Suppressor macrophage (primary cell): ENCODE data around the gene GRHL3.
"Not testable (repeated sequence)": the region's sequence is repeated elsewhere in the genome, so short reads cannot be mapped to it uniquely, and the experiment has no call there.

Experiments
- DNase-seq, 4 experiments: peaks; one replicate each; pipeline ENCODE4 v3.0.0-alpha.2; 2020 to 2022
- total RNA-seq, 17 experiments: gene quantifications; one replicate each; lab custom pipeline; 2026; ENCODE audit warnings: mixed read lengths in 6 of 17, inconsistent platforms in 3 of 17; lab: John Stamatoyannopoulos, UW

The GRHL3 gene
- 0 to 1.3 (median 0.03) reads per million in 17 experiments for total RNA-seq

GRCh38 chr1:24319312-24319863 lies at the start of gene GRHL3:
Gene GRHL3 (plus strand): TSS chr1:24319357. CDS start chr1:24319552, 195 bp downstream.
- peak in 1 of 4 experiments; percentile 7 for DNase-seq

GRCh38 chr1:24274203-24275103 lies 44.7 kb upstream of the GRHL3 start:
- not testable (repeated sequence) for DNase-seq

- no peak for DNase-seq
These were observed 44.1 kb upstream of the GRHL3 start for GRCh38 chr1:24275104-24275410.

- no peak for DNase-seq
These were observed 43.6 kb upstream of the GRHL3 start for GRCh38 chr1:24275510-24275909.

- peak in 1 of 4 experiments; percentile 6 for DNase-seq
These were observed 42.4 kb upstream of the GRHL3 start for GRCh38 chr1:24276791-24277190.

- no peak for DNase-seq
These were observed 41.6 kb upstream of the GRHL3 start for GRCh38 chr1:24277420-24278169.

- no peak for DNase-seq
These were observed 40.4 kb upstream of the GRHL3 start for GRCh38 chr1:24278726-24279125.

GRCh38 chr1:24279590-24280232 lies 39.4 kb upstream of the GRHL3 start:
- no peak for DNase-seq

GRCh38 chr1:24281591-24281990 lies 37.6 kb upstream of the GRHL3 start:
- DNase-seq, result no peak

- no peak for DNase-seq
These were observed 36.7 kb upstream of the GRHL3 start for GRCh38 chr1:24282491-24282890.

- DNase-seq, result no peak
These were observed 35.6 kb upstream of the GRHL3 start for GRCh38 chr1:24283326-24284155.

GRCh38 chr1:24284156-24284471 lies 35.0 kb upstream of the GRHL3 start:
- no peak for DNase-seq

- no peak for DNase-seq
These were observed 33.9 kb upstream of the GRHL3 start for GRCh38 chr1:24285231-24285630.

GRCh38 chr1:24286246-24287010 lies 32.7 kb upstream of the GRHL3 start:
- DNase-seq, result no peak

- not testable (repeated sequence) for DNase-seq
These were observed 31.4 kb upstream of the GRHL3 start for GRCh38 chr1:24287779-24288178.

- DNase-seq, result no peak
These were observed 30.7 kb upstream of the GRHL3 start for GRCh38 chr1:24288479-24288878.

- no peak for DNase-seq
These were observed 29.1 kb upstream of the GRHL3 start for GRCh38 chr1:24289937-24290595.

GRCh38 chr1:24290933-24291487 lies 28.1 kb upstream of the GRHL3 start:
- DNase-seq, result no peak

- DNase-seq, result no peak
These were observed 27.1 kb upstream of the GRHL3 start for GRCh38 chr1:24292103-24292502.

- DNase-seq, result no peak
These were observed 26.3 kb upstream of the GRHL3 start for GRCh38 chr1:24292887-24293286.
